ENCODE data around the gene HFM1. TPM values are rescaled to one million over a fixed set of nuclear protein-coding genes. Genes with fewer than 3 reads are reported as not detected.

HFM1 gene
- total RNA-seq, 1 donor from 2014 or later = not detected

DNA sequence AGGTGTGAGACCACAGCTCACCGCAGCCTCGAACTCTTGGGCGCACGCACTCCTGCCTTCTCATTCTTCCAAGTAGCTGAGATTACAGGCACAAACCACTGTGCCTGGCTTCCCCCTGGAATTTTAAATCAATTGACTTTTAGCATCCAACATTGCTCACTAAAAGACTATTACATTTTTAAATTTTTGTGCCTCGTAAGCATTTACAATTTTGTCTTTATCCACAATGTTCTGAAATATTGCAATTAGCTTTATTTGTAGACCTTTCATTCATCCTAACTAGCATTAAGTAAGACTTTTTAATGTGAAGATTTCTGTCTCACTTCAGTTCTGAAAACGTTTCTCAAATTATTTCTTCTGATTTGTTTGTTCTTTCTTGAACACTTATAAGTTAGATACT is 122.9 kb downstream of the HFM1 start:
- Mint-ChIP-seq H3K4me1 (ENCODE audit: low read depth) (no peaks in the 10 kb centered on the region), H3K27ac (no peak overlapping the region), H3K4me3 (no peak overlapping the region), H3K27me3 (ENCODE audit: insufficient read depth) (peaks cover 13% of the 10 kb centered on the region), H3K36me3 (ENCODE audit: low read depth) (no peaks in the 10 kb centered on the region), H3K9me3 (no peaks in the 10 kb centered on the region)
- intact Hi-C loops (cut with micrococcal nuclease) = loop anchor here (1.0 to 10.0 kb wide), 3 partner anchors 121 to 1343 kb away; partner anchors contain the start of gene CDC7
- DNase-seq (ENCODE audit: low spot score) = no peak

DNA sequence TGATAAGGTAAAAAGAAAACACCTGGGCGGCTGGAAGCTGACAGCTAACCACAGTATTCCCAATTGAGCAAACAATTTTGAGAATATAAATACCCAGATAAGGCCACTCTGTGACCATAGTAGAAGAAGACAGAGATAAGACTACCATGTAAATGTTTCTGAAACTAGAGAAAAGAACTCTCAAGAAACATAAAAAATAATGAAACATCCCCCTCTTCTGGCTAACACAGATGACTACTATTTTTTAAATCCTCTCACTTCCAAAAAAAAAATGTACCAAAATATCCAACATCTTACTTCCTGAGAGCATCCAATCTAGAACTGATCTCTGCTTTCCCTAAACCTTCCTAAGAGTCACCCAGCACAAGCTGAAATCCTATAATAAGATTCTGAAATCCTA is 125.9 kb downstream of the HFM1 start:
- Mint-ChIP-seq H3K4me3 (no peak overlapping the region), H3K4me1 (ENCODE audit: low read depth) (no peaks in the 10 kb centered on the region), H3K36me3 (ENCODE audit: low read depth) (no peaks in the 10 kb centered on the region), H3K9me3 (no peaks in the 10 kb centered on the region), H3K27ac (no peak overlapping the region), H3K27me3 (ENCODE audit: insufficient read depth) (peaks cover 16% of the 10 kb centered on the region)
- DNase-seq (ENCODE audit: low spot score) = no peak
- intact Hi-C loops (cut with micrococcal nuclease) = loop anchor here (2.0 kb wide), 1 partner anchor 112 kb away; no protein-coding TSS in a partner anchor

DNA sequence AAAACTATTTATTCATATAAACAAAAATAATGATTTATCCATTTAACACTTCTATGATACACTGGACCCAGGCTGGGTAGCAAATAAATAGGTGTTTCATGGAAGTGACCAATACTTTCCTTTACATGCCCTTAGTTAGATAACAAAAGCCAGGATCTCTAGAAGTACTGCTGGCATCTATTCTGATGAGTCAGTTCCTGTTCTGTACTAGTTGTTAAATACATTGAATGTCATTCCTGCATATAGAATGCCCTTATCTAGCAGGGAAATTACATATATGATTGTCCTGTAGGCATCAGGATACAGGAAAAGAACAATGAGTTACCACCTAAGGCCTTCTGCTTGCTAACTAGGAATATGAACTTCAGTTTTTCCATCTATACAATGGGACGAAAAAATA is 130.8 kb downstream of the HFM1 start:
- Mint-ChIP-seq H3K27me3 (ENCODE audit: insufficient read depth) (peaks cover 7% of the 10 kb centered on the region), H3K4me1 (ENCODE audit: low read depth) (no peaks in the 10 kb centered on the region), H3K9me3 (no peaks in the 10 kb centered on the region), H3K27ac (no peak overlapping the region), H3K4me3 (no peak overlapping the region), H3K36me3 (ENCODE audit: low read depth) (no peaks in the 10 kb centered on the region)
- intact Hi-C loops (cut with micrococcal nuclease) = no loop called here
- no peak for DNase-seq (ENCODE audit: low spot score)

DNA sequence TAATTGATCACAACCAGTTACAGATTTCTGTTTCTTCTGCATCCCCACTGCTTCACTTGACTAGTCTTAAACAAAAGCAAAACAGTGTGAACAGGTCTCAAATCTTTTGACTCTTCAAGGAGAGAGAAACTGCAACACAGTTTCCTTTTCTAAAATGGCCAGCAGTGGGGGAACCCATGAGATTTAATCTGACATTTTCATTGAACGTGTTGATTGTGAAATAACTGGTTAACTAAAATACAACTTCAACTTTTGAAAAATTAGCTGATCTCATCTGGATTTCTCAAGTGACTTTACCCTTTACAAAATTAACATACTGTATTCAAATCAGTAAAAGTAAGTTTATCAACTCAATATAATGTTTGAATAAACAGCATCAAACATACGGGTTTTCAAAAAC is 143.0 kb downstream of the HFM1 start:
- H3K4me3 Mint-ChIP-seq = no peak overlapping the region
- DNase-seq (ENCODE audit: low spot score) = no peak
- intact Hi-C loops (cut with micrococcal nuclease) = no loop called here
- H3K27ac Mint-ChIP-seq = no peak overlapping the region
- H3K4me1 Mint-ChIP-seq (ENCODE audit: low read depth) = no peaks in the 10 kb centered on the region
- no peaks in the 10 kb centered on the region for H3K36me3 Mint-ChIP-seq (ENCODE audit: low read depth)
- no peaks in the 10 kb centered on the region for H3K9me3 Mint-ChIP-seq
- peaks cover 6% of the 10 kb centered on the region for H3K27me3 Mint-ChIP-seq (ENCODE audit: insufficient read depth)

DNA sequence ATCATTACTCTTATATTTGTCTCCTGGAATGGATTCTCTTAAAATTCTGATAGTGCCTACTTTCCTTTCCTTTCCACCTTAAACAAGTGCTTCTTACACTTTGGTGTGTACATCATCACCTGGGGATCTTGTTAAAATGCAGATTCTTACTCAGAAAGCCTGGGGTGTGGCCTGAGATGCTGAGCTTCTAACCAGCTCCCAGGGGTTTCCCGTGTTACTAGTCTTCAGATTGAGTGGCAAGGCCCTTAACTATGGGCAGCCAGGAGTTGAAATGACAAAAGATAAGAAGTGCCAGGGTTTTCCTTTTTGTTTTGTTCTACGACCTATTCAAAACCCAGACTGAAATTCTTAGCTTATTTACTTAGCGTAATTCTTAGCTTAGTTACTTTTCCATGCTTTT is 159.2 kb downstream of the HFM1 start:
- no peak for DNase-seq (ENCODE audit: low spot score)
- Mint-ChIP-seq H3K4me1 (ENCODE audit: low read depth) (no peaks in the 10 kb centered on the region), H3K9me3 (no peaks in the 10 kb centered on the region), H3K4me3 (no peak overlapping the region), H3K27me3 (ENCODE audit: insufficient read depth) (peaks cover 13% of the 10 kb centered on the region), H3K27ac (no peak overlapping the region), H3K36me3 (ENCODE audit: low read depth) (no peaks in the 10 kb centered on the region)
- intact Hi-C loops (cut with micrococcal nuclease) = no loop called here

DNA sequence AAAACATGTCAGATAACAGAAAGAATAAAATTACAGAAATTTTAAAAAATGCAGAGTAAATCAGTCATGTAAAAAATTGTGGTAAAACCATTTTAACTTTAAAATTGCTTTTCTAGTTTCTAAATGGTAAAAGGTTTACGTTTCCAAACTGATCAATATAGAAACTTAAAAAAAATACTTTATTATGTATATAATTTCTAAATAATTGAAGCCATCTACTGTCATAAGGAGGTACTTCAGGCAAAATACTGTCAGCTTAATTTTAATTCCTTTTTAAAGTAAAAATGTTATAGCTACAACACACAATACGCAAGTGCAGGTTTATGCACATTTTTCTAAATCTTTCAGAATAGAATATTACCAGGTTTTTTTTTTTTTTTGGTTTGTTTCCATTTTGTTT is 159.9 kb downstream of the HFM1 start:
- Mint-ChIP-seq H3K9me3 (no peaks in the 10 kb centered on the region), H3K27ac (no peak overlapping the region), H3K4me3 (no peak overlapping the region), H3K27me3 (ENCODE audit: insufficient read depth) (peaks cover 13% of the 10 kb centered on the region), H3K4me1 (ENCODE audit: low read depth) (no peaks in the 10 kb centered on the region), H3K36me3 (ENCODE audit: low read depth) (no peaks in the 10 kb centered on the region)
- intact Hi-C loops (cut with micrococcal nuclease) = no loop called here
- no peak for DNase-seq (ENCODE audit: low spot score)

DNA sequence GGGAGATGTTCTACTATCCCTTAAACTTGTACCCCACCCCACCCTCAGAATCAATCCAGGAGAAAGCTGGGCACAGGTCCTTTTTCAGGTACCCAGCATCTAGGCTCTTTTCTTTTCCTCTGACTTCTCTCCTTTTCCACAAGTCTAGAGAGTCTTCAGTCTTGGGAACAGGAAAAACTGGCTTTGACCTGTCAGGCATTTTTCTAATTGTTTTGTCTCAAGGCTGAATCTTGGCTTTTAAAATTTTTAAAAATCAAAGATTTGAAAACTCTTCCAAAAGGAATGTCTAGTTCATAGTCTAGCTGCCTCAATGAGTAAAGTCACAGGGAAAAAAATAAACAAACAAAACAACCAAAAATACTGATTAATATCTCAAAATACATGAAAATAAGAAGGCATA is 161.5 kb downstream of the HFM1 start:
- intact Hi-C loops (cut with micrococcal nuclease) = no loop called here
- DNase-seq (ENCODE audit: low spot score) = no peak
- H3K4me3 Mint-ChIP-seq = no peak overlapping the region

DNA sequence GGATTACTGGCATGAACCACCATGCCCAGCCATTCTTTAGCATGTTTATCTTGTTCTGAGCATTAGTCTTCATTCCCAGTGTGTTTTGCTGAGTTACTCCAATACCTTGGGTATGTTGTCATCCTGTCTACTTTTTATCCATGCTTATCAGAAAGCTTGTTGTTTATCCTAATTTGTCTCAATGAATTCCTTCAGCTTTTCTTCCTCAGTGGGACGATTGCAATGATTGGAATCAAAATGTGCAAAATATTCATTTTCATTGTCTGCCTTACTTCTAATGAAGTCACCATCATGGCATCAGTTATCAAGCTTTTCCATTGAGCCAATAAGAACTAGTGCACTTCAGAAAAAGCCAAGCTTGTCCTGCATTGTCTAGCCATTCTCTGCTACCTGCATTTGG is 170.5 kb downstream of the HFM1 start:
- intact Hi-C loops (cut with micrococcal nuclease) = no loop called here
- Mint-ChIP-seq H3K4me3 (no peak overlapping the region), H3K9me3 (no peaks in the 10 kb centered on the region), H3K4me1 (ENCODE audit: low read depth) (no peaks in the 10 kb centered on the region), H3K27me3 (ENCODE audit: insufficient read depth) (peaks cover 9% of the 10 kb centered on the region), H3K27ac (no peak overlapping the region), H3K36me3 (ENCODE audit: low read depth) (no peaks in the 10 kb centered on the region)
- no peak for DNase-seq (ENCODE audit: low spot score)

More for the DNA sequence above, 161.5 kb downstream of the HFM1 start:
- no peak overlapping the region for H3K27ac Mint-ChIP-seq
- H3K9me3 Mint-ChIP-seq = no peaks in the 10 kb centered on the region
- peaks cover 11% of the 10 kb centered on the region for H3K27me3 Mint-ChIP-seq (ENCODE audit: insufficient read depth)
- no peaks in the 10 kb centered on the region for H3K4me1 Mint-ChIP-seq (ENCODE audit: low read depth)
- H3K36me3 Mint-ChIP-seq (ENCODE audit: low read depth) = no peaks in the 10 kb centered on the region

DNA sequence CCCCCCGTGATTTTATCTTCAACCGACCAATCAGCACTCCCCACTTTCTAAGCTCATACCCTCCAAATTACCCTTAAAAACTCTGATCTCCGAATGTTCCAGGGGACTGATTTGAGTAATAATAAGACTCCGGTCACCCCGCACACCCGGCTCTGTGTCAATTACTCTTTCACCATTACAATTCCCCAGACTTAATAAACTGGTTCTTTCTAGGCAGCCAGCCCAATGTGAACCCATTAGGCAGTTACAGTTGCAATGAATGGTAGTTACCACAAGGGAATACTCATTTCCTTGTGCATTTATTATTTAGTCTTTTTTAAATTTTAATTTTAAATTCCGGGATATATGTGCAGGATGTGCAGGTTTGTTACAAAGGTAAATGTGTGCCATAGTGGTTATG is 177.9 kb downstream of the HFM1 start:
- Mint-ChIP-seq H3K27me3 (ENCODE audit: insufficient read depth) (no peaks in the 10 kb centered on the region), H3K27ac (no peak overlapping the region), H3K9me3 (no peaks in the 10 kb centered on the region), H3K4me1 (ENCODE audit: low read depth) (no peaks in the 10 kb centered on the region), H3K36me3 (ENCODE audit: low read depth) (no peaks in the 10 kb centered on the region), H3K4me3 (no peak overlapping the region)
- no peak for DNase-seq (ENCODE audit: low spot score)
- intact Hi-C loops (cut with micrococcal nuclease) = no loop called here

DNA sequence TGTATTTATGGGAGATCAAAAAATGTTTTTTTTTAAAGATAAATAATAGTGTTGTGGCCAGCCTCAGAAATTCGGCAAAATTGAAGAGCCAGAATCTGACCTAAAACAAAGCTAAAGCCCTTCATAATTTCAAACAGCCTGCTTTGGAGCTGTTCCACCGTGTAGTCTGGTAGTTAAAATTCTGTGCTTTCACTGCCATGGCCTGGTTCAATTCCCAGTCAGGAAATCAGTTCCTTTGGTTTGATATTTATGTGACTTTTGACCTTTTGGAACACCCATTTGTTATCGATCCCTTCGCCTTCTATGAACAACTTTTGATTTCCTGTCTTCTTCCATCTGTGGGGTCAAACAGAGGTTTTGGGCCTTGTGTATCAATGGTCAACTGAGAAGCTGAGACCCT is 179.8 kb downstream of the HFM1 start:
- H3K4me1 Mint-ChIP-seq (ENCODE audit: low read depth) = no peaks in the 10 kb centered on the region
- no peak overlapping the region for H3K27ac Mint-ChIP-seq
- DNase-seq (ENCODE audit: low spot score) = no peak
- H3K36me3 Mint-ChIP-seq (ENCODE audit: low read depth) = no peaks in the 10 kb centered on the region
- no peak overlapping the region for H3K4me3 Mint-ChIP-seq
- peaks cover 6% of the 10 kb centered on the region for H3K9me3 Mint-ChIP-seq
- intact Hi-C loops (cut with micrococcal nuclease) = no loop called here
- H3K27me3 Mint-ChIP-seq (ENCODE audit: insufficient read depth) = no peaks in the 10 kb centered on the region

DNA sequence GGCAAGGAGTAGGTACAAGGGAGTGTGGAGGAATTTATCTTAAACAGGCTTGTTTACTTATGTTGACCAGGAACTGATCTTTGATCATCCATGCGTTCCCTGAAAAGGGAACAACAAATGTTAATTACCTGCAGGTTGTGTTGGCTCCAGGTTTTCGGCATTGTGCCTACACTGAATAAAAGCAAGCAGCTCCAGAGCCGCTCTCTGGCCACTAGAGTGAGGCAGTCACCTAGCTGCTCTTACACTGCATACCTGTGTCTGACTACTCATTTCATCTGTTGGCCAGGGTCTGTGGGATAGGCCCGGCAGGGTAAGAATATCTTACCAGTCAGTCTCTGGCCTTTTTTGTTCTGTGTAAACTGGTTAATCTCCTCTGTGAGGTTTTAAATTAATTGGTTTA is 183.6 kb downstream of the HFM1 start:
- Mint-ChIP-seq H3K36me3 (ENCODE audit: low read depth) (no peaks in the 10 kb centered on the region), H3K27ac (no peak overlapping the region), H3K9me3 (peaks cover 6% of the 10 kb centered on the region), H3K27me3 (ENCODE audit: insufficient read depth) (no peaks in the 10 kb centered on the region), H3K4me1 (ENCODE audit: low read depth) (no peaks in the 10 kb centered on the region), H3K4me3 (no peak overlapping the region)
- no peak for DNase-seq (ENCODE audit: low spot score)
- intact Hi-C loops (cut with micrococcal nuclease) = no loop called here

DNA sequence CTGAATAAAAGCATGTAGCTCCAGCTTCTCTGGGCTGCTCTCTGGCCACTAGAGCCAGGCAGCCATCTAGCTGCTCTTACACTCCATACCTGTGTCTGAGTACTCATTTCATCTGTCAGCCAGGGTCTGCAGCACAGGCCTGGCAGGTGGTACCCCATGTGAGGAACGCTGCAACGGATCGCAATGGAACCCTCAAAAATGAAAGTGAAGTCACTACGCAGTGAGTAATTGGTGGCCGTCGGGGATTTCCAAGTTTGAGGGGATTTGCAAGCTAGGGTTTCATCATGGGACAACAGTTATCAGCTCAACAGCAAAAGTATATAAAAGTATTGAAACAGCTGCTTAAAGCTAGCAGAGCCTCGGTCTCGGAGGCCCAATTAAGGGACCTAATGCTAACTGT is 186.7 kb downstream of the HFM1 start:
- Mint-ChIP-seq H3K27me3 (ENCODE audit: insufficient read depth) (no peaks in the 10 kb centered on the region), H3K27ac (no peak overlapping the region), H3K36me3 (ENCODE audit: low read depth) (no peaks in the 10 kb centered on the region), H3K4me1 (ENCODE audit: low read depth) (no peaks in the 10 kb centered on the region), H3K4me3 (no peak overlapping the region), H3K9me3 (peaks cover 6% of the 10 kb centered on the region)
- intact Hi-C loops (cut with micrococcal nuclease) = no loop called here
- no peak for DNase-seq (ENCODE audit: low spot score)
